ENCODE results near the gene WWOX.

The WWOX gene

GRCh38 chr16:78744099-78744498 lies 644.6 kb downstream of the WWOX start:
- no peak for DNase-seq (ENCODE audit: low read depth)

DNA sequence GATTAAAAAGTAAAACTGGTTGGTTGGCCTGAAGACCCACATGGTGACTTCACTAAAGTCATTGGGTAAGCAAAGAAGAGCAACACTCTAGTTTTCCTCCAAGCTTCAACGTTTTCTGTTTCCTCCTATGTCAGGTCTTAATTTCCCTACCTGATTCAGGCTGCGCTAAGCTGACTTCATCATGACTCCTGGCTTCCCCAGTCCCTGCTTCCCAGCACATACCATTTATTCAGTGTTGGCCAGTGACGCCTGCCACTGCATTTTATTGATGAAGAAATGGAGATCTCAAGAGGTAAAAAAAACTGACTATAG lies 645.3 kb downstream of the WWOX start:
- DNase-seq (ENCODE audit: low read depth): no peak

- no peak for DNase-seq (ENCODE audit: low read depth)
These were observed 645.9 kb downstream of the WWOX start for GRCh38 chr16:78745108-78746019.

DNA sequence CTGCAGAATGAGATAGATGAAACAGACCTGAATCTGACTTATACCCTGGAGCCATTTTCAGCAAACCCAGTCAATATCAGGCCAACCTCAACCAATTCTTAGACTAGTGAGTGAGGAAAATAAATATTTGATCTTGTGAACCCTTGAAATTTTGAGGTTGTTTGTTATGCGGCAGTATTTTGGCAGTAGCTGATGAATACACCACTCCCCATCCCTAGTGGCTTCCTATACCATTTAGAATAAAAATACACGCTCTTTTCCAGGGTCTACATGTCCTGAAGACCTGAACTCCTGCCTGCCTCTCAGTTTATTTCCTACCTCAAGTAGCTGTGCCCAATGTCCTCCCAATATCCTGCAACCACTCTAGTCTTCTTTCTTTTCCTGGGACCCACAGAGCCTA lies 647.3 kb downstream of the WWOX start:
- DNase-seq (ENCODE audit: low read depth): no peak

- DNase-seq (ENCODE audit: low read depth): no peak
These were observed 648.9 kb downstream of the WWOX start for GRCh38 chr16:78748220-78748929.

DNA sequence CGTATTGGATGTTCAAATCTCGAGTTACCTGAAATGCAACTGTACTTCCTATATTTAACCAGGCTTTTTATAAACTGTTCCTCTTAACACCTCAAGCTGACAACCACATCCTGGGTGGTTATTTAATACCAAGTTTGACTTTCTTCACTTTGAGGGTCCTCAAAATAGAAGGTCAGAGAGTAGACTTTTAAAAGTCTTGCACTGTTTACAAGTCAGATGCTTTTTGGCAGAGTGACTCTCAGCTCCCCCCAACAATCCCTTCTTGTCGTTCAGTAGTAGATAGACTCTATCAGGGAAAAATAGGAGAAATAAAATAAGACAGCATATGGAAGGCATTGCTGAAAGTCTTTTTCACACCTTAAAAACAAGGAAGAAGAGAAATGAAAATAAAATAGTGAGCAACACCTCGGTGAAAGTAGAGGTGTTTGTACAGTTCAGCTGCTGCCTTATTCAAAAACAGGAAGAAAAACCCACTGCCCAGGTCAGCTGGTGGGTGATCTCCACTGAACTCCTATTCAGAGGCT lies 650.4 kb downstream of the WWOX start:
- no peak for DNase-seq (ENCODE audit: low read depth)

DNA sequence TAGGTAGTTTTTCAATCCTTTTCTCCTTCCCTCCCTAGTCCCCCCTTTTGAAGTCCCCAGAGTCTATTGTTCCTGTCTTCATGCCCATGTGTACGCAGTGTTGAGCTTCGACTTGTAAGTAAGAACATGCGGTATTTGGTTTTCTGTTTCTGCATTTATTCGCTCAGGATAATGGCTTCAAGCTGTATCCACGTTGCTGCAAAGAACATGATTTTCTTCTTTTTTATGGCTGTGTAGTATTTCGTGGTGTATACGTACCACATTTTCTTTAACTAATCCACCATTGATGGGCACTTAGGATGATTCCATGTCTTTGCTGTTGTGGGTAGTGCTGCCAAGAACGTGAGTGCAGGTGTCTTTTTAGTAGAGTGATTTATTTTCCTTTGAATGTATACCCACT lies 651.2 kb downstream of the WWOX start:
- no peak for DNase-seq (ENCODE audit: low read depth)

- DNase-seq (ENCODE audit: low read depth): no peak
These were observed 652.1 kb downstream of the WWOX start for GRCh38 chr16:78751601-78752000.

GRCh38 chr16:78754713-78755112 lies 655.3 kb downstream of the WWOX start:
- no peak for DNase-seq (ENCODE audit: low read depth)

- DNase-seq (ENCODE audit: low read depth): no peak
These were observed 656.6 kb downstream of the WWOX start for GRCh38 chr16:78755751-78756661.

DNA sequence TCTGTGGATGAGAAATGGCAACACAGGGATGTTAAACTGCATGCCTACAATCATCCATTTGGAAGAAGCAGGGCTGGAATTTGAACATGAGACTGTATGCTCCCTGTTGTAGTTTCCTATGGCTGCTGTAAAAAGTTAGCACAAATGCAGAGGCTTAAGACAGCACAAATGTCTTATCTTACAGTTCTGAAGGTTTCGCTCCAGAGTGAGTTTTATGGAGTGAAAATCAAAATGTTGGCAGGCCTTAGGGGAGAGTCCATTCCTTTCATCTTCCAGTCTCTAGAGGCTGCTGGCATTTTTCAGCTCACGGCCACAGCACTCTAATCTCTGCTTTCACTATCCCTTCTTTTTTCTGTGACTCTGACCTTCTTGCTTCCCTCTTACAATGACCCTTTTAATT lies 660.1 kb downstream of the WWOX start:
- no peak for DNase-seq (ENCODE audit: low read depth)

DNA sequence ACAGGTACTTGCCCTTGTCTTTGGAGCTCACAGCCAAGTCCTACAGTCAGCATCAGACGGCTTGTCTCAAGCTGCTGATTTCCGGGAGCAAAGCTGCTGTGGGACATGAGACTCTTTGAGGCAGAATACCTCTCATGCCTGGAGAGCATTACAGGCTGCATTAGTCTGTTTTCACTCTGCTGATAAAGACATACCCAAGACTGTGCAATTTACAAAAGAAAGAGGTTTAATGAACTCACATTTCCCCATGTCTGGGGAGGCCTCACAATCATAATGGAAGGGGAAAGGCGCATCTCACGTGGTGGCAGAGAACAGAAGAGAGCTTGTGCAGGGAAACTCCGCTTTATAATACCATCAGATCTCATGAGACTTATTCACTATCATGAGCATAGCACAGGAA lies 661.2 kb downstream of the WWOX start:
- DNase-seq (ENCODE audit: low read depth): no peak

DNA sequence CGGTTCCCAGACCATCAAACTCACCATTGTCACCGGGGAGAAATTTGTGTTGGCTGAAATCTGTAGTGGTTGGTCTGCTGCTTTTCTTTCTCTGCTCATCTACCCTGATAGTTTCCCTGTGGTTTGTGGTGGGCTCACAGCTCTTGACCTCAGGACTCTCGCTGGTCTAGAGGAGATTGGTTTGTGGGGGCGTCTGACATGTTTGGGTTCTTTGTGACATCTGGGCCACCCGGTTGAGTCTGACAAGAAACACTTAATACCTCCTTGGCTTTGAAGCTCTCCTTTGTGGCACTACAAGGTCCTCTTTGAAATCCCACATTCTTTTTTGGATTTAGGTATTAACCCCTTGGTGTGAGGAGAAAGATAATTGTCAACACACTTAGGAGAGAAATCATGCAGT lies 662.0 kb downstream of the WWOX start:
- no peak for DNase-seq (ENCODE audit: low read depth)

GRCh38 chr16:78762222-78762621 lies 662.8 kb downstream of the WWOX start:
- no peak for DNase-seq (ENCODE audit: low read depth)

- DNase-seq (ENCODE audit: low read depth): no peak
These were observed 664.5 kb downstream of the WWOX start for GRCh38 chr16:78763821-78764440.

- no peak for DNase-seq (ENCODE audit: low read depth)
These were observed 665.0 kb downstream of the WWOX start for GRCh38 chr16:78764478-78764877.

DNA sequence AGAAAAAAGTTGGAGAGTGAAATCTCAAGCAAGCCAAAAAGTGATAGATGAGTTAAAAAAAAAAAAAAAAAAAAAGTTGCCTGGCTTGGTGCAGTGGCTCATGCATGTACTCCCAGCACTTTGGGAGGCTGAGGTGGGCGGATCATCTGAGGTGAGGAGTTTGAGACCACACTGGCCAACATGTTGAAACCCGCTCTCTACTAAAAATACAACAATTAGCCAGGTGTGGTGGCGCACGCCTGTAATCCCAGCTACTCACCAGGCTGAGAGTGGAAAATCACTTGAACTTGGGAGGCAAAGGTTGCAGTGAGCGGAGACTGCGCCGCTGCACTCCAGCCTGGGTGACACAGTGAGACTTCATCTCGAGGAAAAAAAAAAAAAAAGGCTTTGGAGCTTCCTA lies 668.8 kb downstream of the WWOX start:
- DNase-seq (ENCODE audit: low read depth): no peak

GRCh38 chr16:78768718-78769117 lies 669.3 kb downstream of the WWOX start:
- DNase-seq (ENCODE audit: low read depth): no peak

DNA sequence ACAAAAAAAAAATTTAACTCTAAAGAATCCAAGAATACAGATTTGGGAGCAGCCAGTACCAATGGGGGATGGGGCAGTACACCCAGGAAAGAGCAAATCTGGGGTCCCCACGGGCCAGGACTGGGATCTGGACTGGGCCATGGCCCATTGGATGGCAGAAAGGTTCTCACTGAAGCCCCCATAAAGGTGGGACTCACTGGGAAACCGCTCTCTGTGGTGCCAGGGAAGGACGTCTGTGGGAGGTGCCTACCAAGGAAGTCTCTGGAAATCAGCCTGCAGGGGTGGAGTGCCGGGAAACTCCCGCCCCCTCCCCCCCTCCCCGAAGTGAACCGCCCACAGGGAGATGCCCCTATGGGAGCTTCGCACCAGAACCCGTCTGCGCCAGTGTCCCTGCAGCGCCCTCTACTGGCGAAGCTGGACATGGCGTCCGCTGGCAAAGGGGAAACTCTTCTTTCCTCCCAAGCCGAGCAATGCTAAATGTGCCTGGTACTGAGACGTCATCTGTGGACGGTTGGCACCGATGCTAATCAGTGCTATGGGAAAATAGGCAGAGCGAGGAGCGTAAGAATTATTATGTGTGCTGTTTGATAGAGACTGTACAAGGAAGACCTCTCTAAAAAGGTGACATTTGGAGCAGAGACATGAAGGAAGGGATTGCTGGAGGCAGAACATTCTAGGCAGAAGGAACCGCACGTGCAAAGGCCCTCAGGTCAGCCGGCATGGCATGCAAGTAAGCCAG lies 671.1 kb downstream of the WWOX start:
- no peak for DNase-seq (ENCODE audit: low read depth)

DNA sequence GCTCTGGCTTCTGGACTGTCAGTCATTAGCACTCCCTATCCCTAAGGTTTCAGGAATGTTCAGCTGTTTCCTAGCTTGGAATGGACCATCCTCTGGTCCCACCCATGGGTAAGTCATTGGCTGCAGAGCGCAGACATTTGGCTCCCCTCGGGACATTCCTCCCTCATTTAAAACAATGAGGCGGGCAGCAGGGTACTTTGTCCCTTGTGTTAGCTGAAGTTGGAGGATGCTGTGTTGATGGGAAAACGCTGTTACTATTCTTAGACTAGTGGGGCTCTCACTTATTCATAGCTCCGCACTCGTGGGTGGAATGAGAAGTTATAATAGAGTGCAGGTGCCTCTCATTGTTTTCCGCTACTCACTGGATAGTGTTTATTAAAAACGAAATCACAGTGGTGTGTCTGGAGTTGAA lies 673.8 kb downstream of the WWOX start:
- DNase-seq (ENCODE audit: low read depth): no peak

- DNase-seq (ENCODE audit: low read depth): no peak
These were observed 674.3 kb downstream of the WWOX start for GRCh38 chr16:78773706-78774105.
